Stomach (tissue), 4 donors: Measurements from ENCODE around the gene SLC25A13.

Source experiments
- CTCF ChIP-seq, 7 experiments: fragments of 450-650 bp in 4 of 7; fragments of 200-600 bp in 3 of 7; sonication (generic) in 3 of 7; IDR thresholded peaks; one replicate each; pipeline ENCODE4 v1.5.1; 2016 to 2019; ENCODE audit warnings: antibody characterized with exemption in 7 of 7, control low read depth in 2 of 7, mild to moderate bottlenecking in 1 of 7
- EP300 ChIP-seq: sonication (generic); formaldehyde crosslinking; IDR thresholded peaks from one replicate; pipeline ENCODE4 v1.6.1; 2017; ENCODE audit warnings: antibody characterized with exemption
- POLR2AphosphoS5 ChIP-seq, 3 donors: sonication (generic); formaldehyde crosslinking; IDR thresholded peaks; one replicate each; pipeline ENCODE4 v1.6.1; 2016; ENCODE audit warnings: antibody characterized with exemption in 3 of 3

- TF ChIP-seq CTCF (IDR thresholded peaks at IDR 0.05) (no peak), POLR2AphosphoS5 (IDR thresholded peaks at IDR 0.05) (no peak), EP300 (no peak)
These were observed 195.5 kb downstream of the SLC25A13 start for GRCh38 chr7:96126382-96126781.
